ENCODE data around the gene BLVRB.
"Not testable (repeated sequence)": the region's sequence is repeated elsewhere in the genome, so short reads cannot be mapped to it uniquely, and the experiment has no call there.

BLVRB gene

GRCh38 chr19:40423938-40424337 is 41.6 kb downstream of the BLVRB start:
- no peak for DNase-seq (ENCODE audit: low read depth in 4 of 4, low spot score in 1 of 4)

GRCh38 chr19:40422748-40423566 is 42.6 kb downstream of the BLVRB start:
- no peak for DNase-seq (ENCODE audit: low read depth in 4 of 4, low spot score in 1 of 4)

- no peak for DNase-seq (ENCODE audit: low read depth in 4 of 4, low spot score in 1 of 4)
Measured at GRCh38 chr19:40421993-40422747, 43.4 kb downstream of the BLVRB start.

GRCh38 chr19:40420766-40421765 is 44.5 kb downstream of the BLVRB start:
- DNase-seq (ENCODE audit: low read depth in 4 of 4, low spot score in 1 of 4): peak; percentile 38 to 71 (median 52)

GRCh38 chr19:40420451-40420765 is 45.1 kb downstream of the BLVRB start:
- DNase-seq (ENCODE audit: low read depth in 4 of 4, low spot score in 1 of 4): no peak

- DNase-seq (ENCODE audit: low read depth in 4 of 4, low spot score in 1 of 4): no peak
Measured at GRCh38 chr19:40419780-40420179, 45.8 kb downstream of the BLVRB start.

GRCh38 chr19:40419066-40419612 is 46.4 kb downstream of the BLVRB start:
- DNase-seq (ENCODE audit: low read depth in 4 of 4, low spot score in 1 of 4): no peak

- no peak for DNase-seq (ENCODE audit: low read depth in 4 of 4, low spot score in 1 of 4)
Measured at GRCh38 chr19:40418040-40418439, 47.5 kb downstream of the BLVRB start.

GRCh38 chr19:40417643-40417981 is 47.9 kb downstream of the BLVRB start:
- DNase-seq (ENCODE audit: low read depth in 4 of 4, low spot score in 1 of 4): no peak

- no peak for DNase-seq (ENCODE audit: low read depth in 4 of 4, low spot score in 1 of 4)
Measured at GRCh38 chr19:40416918-40417642, 48.5 kb downstream of the BLVRB start.

GRCh38 chr19:40415768-40416167 is 49.8 kb downstream of the BLVRB start:
- no peak for DNase-seq (ENCODE audit: low read depth in 4 of 4, low spot score in 1 of 4)

- DNase-seq (ENCODE audit: low read depth in 4 of 4, low spot score in 1 of 4): no peak
Measured at GRCh38 chr19:40414542-40415535, 50.7 kb downstream of the BLVRB start.

GRCh38 chr19:40413291-40413845 is 52.2 kb downstream of the BLVRB start, which contains the start of gene PRX:
Gene PRX (minus strand): TSS chr19:40413378. CDS start chr19:40407932, 5,446 bp downstream.
- DNase-seq (ENCODE audit: low read depth in 4 of 4, low spot score in 1 of 4): no peak

- DNase-seq (ENCODE audit: low read depth in 4 of 4, low spot score in 1 of 4): no peak
Measured at GRCh38 chr19:40412866-40413265, 52.7 kb downstream of the BLVRB start.

- no peak for DNase-seq (ENCODE audit: low read depth in 4 of 4, low spot score in 1 of 4)
Measured at GRCh38 chr19:40411958-40412499, 53.5 kb downstream of the BLVRB start.

- no peak for DNase-seq (ENCODE audit: low read depth in 4 of 4, low spot score in 1 of 4)
Measured at GRCh38 chr19:40411125-40411842, 54.3 kb downstream of the BLVRB start.

- DNase-seq (ENCODE audit: low read depth in 4 of 4, low spot score in 1 of 4): no peak
Measured at GRCh38 chr19:40410030-40410389, 55.5 kb downstream of the BLVRB start.

GRCh38 chr19:40408598-40408925 is 57.0 kb downstream of the BLVRB start:
- DNase-seq (ENCODE audit: low read depth in 4 of 4, low spot score in 1 of 4): not testable (repeated sequence)
